ENCODE data around the gene TSPAN19. TPM values are rescaled to one million over a fixed set of nuclear protein-coding genes. Genes with fewer than 3 reads are reported as not detected.

Gene TSPAN19
- polyA plus RNA-seq, 1 of the 3 experiments (the other 2 are of a cell fraction), result 0.05 TPM

DNA sequence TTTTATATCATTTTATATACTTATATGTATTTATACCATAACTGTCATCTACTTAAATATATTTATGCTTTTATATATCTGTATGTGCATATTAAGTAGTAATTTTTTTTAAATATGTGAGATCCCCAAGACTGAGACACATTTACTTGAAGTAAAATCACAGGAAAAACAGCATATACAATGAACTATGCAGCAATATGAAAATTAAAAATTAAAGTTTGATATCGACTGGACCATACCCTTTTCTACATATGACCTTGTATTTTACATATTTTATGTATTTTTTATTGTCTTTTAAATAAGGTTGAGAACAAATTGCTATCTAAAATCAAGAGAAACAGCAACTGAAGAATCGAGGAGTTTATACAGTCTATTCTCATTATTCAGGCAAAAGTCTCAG lies 50.0 kb downstream of the TSPAN19 start:
- no peak for TF ChIP-seq FOSL2 (IDR thresholded peaks at IDR 0.05; ENCODE audit: borderline replicate concordance, low read depth)
- TF ChIP-seq TEAD4 (IDR thresholded peaks at IDR 0.05; ENCODE audit: borderline replicate concordance, insufficient read depth), result no peak
- TF ChIP-seq EP300 (IDR thresholded peaks at IDR 0.05; ENCODE audit: borderline replicate concordance in 1 of 2, low read depth in 1 of 2, low read length in 1 of 2), result no peak
- TF ChIP-seq SIN3A (IDR thresholded peaks at IDR 0.05; ENCODE audit: borderline replicate concordance, low read depth, low read length), result no peak
- TF ChIP-seq EZH2phosphoT487 (IDR thresholded peaks at IDR 0.05; ENCODE audit: borderline replicate concordance, low read depth), result no peak
- no peak for TF ChIP-seq ZBTB33 (IDR thresholded peaks at IDR 0.05; ENCODE audit: borderline replicate concordance, low read depth)
- TF ChIP-seq, protein P1, sequence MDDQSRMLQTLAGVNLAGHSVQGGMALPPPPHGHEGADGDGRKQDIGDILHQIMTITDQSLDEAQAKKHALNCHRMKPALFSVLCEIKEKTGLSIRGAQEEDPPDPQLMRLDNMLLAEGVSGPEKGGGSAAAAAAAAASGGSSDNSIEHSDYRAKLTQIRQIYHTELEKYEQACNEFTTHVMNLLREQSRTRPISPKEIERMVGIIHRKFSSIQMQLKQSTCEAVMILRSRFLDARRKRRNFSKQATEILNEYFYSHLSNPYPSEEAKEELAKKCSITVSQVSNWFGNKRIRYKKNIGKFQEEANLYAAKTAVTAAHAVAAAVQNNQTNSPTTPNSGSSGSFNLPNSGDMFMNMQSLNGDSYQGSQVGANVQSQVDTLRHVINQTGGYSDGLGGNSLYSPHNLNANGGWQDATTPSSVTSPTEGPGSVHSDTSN (IDR thresholded peaks at IDR 0.05), result no peak
- no peak for TF ChIP-seq MXI1 (IDR thresholded peaks at IDR 0.05; ENCODE audit: low read depth, low read length)
- CTCF ChIA-PET, result interaction anchor here (1.3 kb wide), 1 partner anchor 43 kb away, joined by 5 read pairs; no protein-coding TSS in a partner anchor
- H3K27ac ChIP-seq (ENCODE audit: low read depth in 2 of 2, low read length in 1 of 2), result no peak overlapping the region
- H3K4me3 ChIP-seq (ENCODE audit: low read depth in 2 of 2, low read length in 1 of 2), result no peak overlapping the region
- no peaks in the 10 kb centered on the region for H3K9me3 ChIP-seq
- no peak overlapping the region for H3K4me2 ChIP-seq
- H3K79me2 ChIP-seq (ENCODE audit: insufficient read depth), result no peaks in the 10 kb centered on the region
- H3K36me3 ChIP-seq (replicated peaks in 1 of 2; ENCODE audit: control insufficient read depth in 1 of 2, insufficient read depth in 2 of 2, low read length in 1 of 2), result no peaks in the 10 kb centered on the region
- POLR2A ChIA-PET, result no interaction called here
- H3K9ac ChIP-seq, result no peak overlapping the region
- DNase-seq, result no peak
- H2AFZ ChIP-seq (ENCODE audit: low read depth), result no peak overlapping the region
- no peaks in the 10 kb centered on the region for H3K27me3 ChIP-seq (ENCODE audit: insufficient read depth)
- H3F3A ChIP-seq (replicated peaks; ENCODE audit: insufficient read depth), result no peaks in the 10 kb centered on the region
- no peaks in the 10 kb centered on the region for H3K9me2 ChIP-seq
- no peaks in the 10 kb centered on the region for H4K20me1 ChIP-seq (ENCODE audit: insufficient read depth)
- no peaks in the 10 kb centered on the region for H3K4me1 ChIP-seq (ENCODE audit: control insufficient read depth in 1 of 2, insufficient read depth in 2 of 2, low read depth in 1 of 2, low read length in 1 of 2)
- WGBS (ENCODE audit: low lambda C conversion rate), result 49% methylated on average over 2 of the region's 2 CpGs

DNA sequence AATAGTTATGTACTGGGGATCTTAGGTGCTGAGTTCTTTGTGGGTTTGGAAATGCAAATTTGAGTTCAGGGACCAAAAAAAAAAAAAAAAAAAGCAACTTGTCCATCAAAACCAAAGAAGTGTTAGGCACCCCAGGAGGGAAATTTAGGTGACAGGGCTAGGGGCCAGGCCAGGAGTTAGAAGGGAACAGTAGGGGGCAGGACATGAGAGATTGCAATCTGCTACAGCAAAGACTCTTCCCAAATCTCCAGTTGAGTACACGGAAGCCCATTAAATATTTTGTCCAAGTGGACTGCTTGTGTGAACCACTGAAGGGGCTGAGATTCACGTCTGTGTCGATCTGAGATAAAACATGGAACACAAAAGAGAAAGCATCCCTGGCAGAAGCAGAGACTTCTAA lies 52.8 kb downstream of the TSPAN19 start:
- Histone ChIP-seq H3K9ac (no peak overlapping the region), H2AFZ (ENCODE audit: low read depth) (no peak overlapping the region), H3K4me2 (no peak overlapping the region), H3K27me3 (ENCODE audit: insufficient read depth) (no peaks in the 10 kb centered on the region), H3F3A (replicated peaks; ENCODE audit: insufficient read depth) (no peaks in the 10 kb centered on the region), H3K9me3 (no peaks in the 10 kb centered on the region), H3K36me3 (replicated peaks in 1 of 2; ENCODE audit: control insufficient read depth in 1 of 2, insufficient read depth in 2 of 2, low read length in 1 of 2) (no peaks in the 10 kb centered on the region), H4K20me1 (ENCODE audit: insufficient read depth) (no peaks in the 10 kb centered on the region), H3K79me2 (ENCODE audit: insufficient read depth) (no peaks in the 10 kb centered on the region), H3K4me1 (ENCODE audit: control insufficient read depth in 1 of 2, insufficient read depth in 2 of 2, low read depth in 1 of 2, low read length in 1 of 2) (no peaks in the 10 kb centered on the region), H3K27ac (ENCODE audit: low read depth in 2 of 2, low read length in 1 of 2) (no peak overlapping the region), H3K9me2 (no peaks in the 10 kb centered on the region), H3K4me3 (ENCODE audit: low read depth in 2 of 2, low read length in 1 of 2) (no peak overlapping the region)
- CTCF ChIA-PET, result interaction anchor here (1.3 kb wide), 1 partner anchor 46 kb away, joined by 3 read pairs; no protein-coding TSS in a partner anchor
- POLR2A ChIA-PET, result no interaction called here
- TF ChIP-seq TEAD4 (IDR thresholded peaks at IDR 0.05; ENCODE audit: borderline replicate concordance, insufficient read depth), result no peak
- TF ChIP-seq FOXM1 (IDR thresholded peaks at IDR 0.05; ENCODE audit: low read depth), result no peak
- no peak for TF ChIP-seq SIN3A (IDR thresholded peaks at IDR 0.05; ENCODE audit: borderline replicate concordance, low read depth, low read length)
- TF ChIP-seq RXRA (IDR thresholded peaks at IDR 0.05; ENCODE audit: borderline replicate concordance, low read depth), result no peak
- TF ChIP-seq, protein P2, sequence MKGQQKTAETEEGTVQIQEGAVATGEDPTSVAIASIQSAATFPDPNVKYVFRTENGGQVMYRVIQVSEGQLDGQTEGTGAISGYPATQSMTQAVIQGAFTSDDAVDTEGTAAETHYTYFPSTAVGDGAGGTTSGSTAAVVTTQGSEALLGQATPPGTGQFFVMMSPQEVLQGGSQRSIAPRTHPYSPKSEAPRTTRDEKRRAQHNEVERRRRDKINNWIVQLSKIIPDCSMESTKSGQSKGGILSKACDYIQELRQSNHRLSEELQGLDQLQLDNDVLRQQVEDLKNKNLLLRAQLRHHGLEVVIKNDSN (IDR thresholded peaks at IDR 0.05; ENCODE audit: borderline replicate concordance, low read depth), result no peak
- TF ChIP-seq YY1 (IDR thresholded peaks at IDR 0.05; ENCODE audit: low read depth), result no peak
- no peak for TF ChIP-seq RCOR1 (IDR thresholded peaks at IDR 0.05; ENCODE audit: low read length)
- TF ChIP-seq MEF2A (IDR thresholded peaks at IDR 0.05; ENCODE audit: borderline replicate concordance, low read depth), result no peak
- TF ChIP-seq SMC3 (IDR thresholded peaks at IDR 0.05; ENCODE audit: low read depth, low read length), result no peak
- TF ChIP-seq EP300 (IDR thresholded peaks at IDR 0.05; ENCODE audit: borderline replicate concordance in 1 of 2, low read depth in 1 of 2, low read length in 1 of 2), result no peak
- DNase-seq, result no peak
- 86% methylated on average over 3 of the region's 3 CpGs for WGBS (ENCODE audit: low lambda C conversion rate)

Data from SK-N-SH (cell line).